OCI-M2 (cell line): ENCODE data around the gene PSMG3.

ENCODE experiments used
- DNase-seq: peaks from one replicate; lab custom pipeline; 2025; ENCODE audit not compliant: unreplicated experiment; lab: John Stamatoyannopoulos, UW

Gene PSMG3

GRCh38 chr7:1546909-1547776 is 22.7 kb downstream of the PSMG3 start:
- no peak for DNase-seq

- DNase-seq: no peak
These were observed 23.4 kb downstream of the PSMG3 start for GRCh38 chr7:1546274-1546908.

GRCh38 chr7:1545417-1546246 is 24.2 kb downstream of the PSMG3 start:
- DNase-seq: no peak

GRCh38 chr7:1544896-1545416 is 24.9 kb downstream of the PSMG3 start:
- no peak for DNase-seq

GRCh38 chr7:1544178-1544895 is 25.5 kb downstream of the PSMG3 start:
- DNase-seq: no peak

- no peak for DNase-seq
These were observed 26.0 kb downstream of the PSMG3 start for GRCh38 chr7:1543826-1544177.

- no peak for DNase-seq
These were observed 26.7 kb downstream of the PSMG3 start for GRCh38 chr7:1542841-1543747.

GRCh38 chr7:1542329-1542728 is 27.5 kb downstream of the PSMG3 start:
- no peak for DNase-seq

- no peak for DNase-seq
These were observed 28.2 kb downstream of the PSMG3 start for GRCh38 chr7:1541431-1542162.

GRCh38 chr7:1540776-1541271 is 29.0 kb downstream of the PSMG3 start:
- DNase-seq: no peak

- DNase-seq: no peak
These were observed 29.7 kb downstream of the PSMG3 start for GRCh38 chr7:1539882-1540775.

GRCh38 chr7:1539181-1539881 is 30.5 kb downstream of the PSMG3 start:
- DNase-seq: no peak

GRCh38 chr7:1538544-1539180 is 31.2 kb downstream of the PSMG3 start:
- DNase-seq: no peak

GRCh38 chr7:1537535-1538412 is 32.1 kb downstream of the PSMG3 start:
- no peak for DNase-seq

GRCh38 chr7:1536743-1537534 is 32.9 kb downstream of the PSMG3 start:
- DNase-seq: no peak
